Trophoblast cell (in vitro differentiated cells and primary cell): ENCODE measurements around the gene GABRR2.

Experiments
- DNase-seq, 2 donors: peaks; one replicate each; pipeline ENCODE4 v3.0.0-alpha.2; 2016
- H2AFZ ChIP-seq: 2 replicates; pipeline ENCODE4 v1.6.1; 2013; ENCODE audit warnings: low read length, moderate library complexity, mild to moderate bottlenecking; ENCODE audit not compliant: insufficient read depth, poor library complexity
- H2AK5ac ChIP-seq: 2 replicates; pipeline ENCODE4 v1.6.1; 2013; ENCODE audit warnings: mild to moderate bottlenecking, low read length
- H2BK120ac ChIP-seq: 2 replicates; pipeline ENCODE4 v1.6.1; 2013; ENCODE audit warnings: low read length, mild to moderate bottlenecking, moderate library complexity; ENCODE audit not compliant: insufficient read depth, poor library complexity
- H2BK12ac ChIP-seq: 2 replicates; pipeline ENCODE4 v1.6.1; 2013; ENCODE audit warnings: mild to moderate bottlenecking, low read length, moderate library complexity
- H2BK5ac ChIP-seq: 2 replicates; pipeline ENCODE4 v1.6.1; 2013; ENCODE audit warnings: low read length, low read depth, moderate library complexity, mild to moderate bottlenecking; ENCODE audit not compliant: poor library complexity
- H3K14ac ChIP-seq: 2 replicates; pipeline ENCODE4 v1.6.1; 2013; ENCODE audit warnings: mild to moderate bottlenecking, low read length
- H3K18ac ChIP-seq: 2 replicates; pipeline ENCODE4 v1.6.1; 2013; ENCODE audit warnings: mild to moderate bottlenecking, low read length
- H3K23ac ChIP-seq: 2 replicates; pipeline ENCODE4 v1.6.1; 2013; ENCODE audit warnings: low read length
- H3K27ac ChIP-seq: 2 replicates; pipeline ENCODE4 v1.5.1; 2013; ENCODE audit warnings: low read depth, mild to moderate bottlenecking, inconsistent platforms, low read length, moderate library complexity
- H3K27me3 ChIP-seq: 2 replicates; pipeline ENCODE4 v1.6.1; 2013; ENCODE audit warnings: inconsistent platforms, mild to moderate bottlenecking, low read length, moderate library complexity; ENCODE audit not compliant: insufficient read depth
- H3K36me3 ChIP-seq, 2 experiments: 1 replicate in 1 of 2; 2 replicates in 1 of 2; pipeline ENCODE4 v1.6.1; 2013; ENCODE audit warnings: low read length in 2 of 2, mild to moderate bottlenecking in 2 of 2, moderate library complexity in 1 of 2; ENCODE audit not compliant: insufficient read depth in 2 of 2, control insufficient read depth in 1 of 2
- H3K4ac ChIP-seq: 2 replicates; pipeline ENCODE4 v1.6.1; 2013; ENCODE audit warnings: low read depth, mild to moderate bottlenecking, low read length, moderate library complexity
- H3K4me1 ChIP-seq, 2 experiments: 1 replicate in 1 of 2; 2 replicates in 1 of 2; pipeline ENCODE4 v1.6.1; 2013; ENCODE audit warnings: low read length in 2 of 2, mild to moderate bottlenecking in 2 of 2, moderate library complexity in 1 of 2; ENCODE audit not compliant: insufficient read depth in 2 of 2, control insufficient read depth in 1 of 2
- H3K4me2 ChIP-seq: 2 replicates; pipeline ENCODE4 v1.6.1; 2013; ENCODE audit warnings: inconsistent platforms, mild to moderate bottlenecking, low read length, moderate library complexity
- H3K4me3 ChIP-seq: 2 replicates; pipeline ENCODE4 v1.5.1; 2013; ENCODE audit warnings: mild to moderate bottlenecking, low read depth, low read length, inconsistent platforms
- H3K79me1 ChIP-seq: one replicate; pipeline ENCODE4 v1.6.1; 2013; ENCODE audit warnings: low read length
- H3K79me2 ChIP-seq: 2 replicates; pipeline ENCODE4 v1.6.1; 2013; ENCODE audit warnings: low read length, mild to moderate bottlenecking; ENCODE audit not compliant: control insufficient read depth, insufficient read depth, poor library complexity
- H3K9ac ChIP-seq: 2 replicates; pipeline ENCODE4 v1.6.1; 2013; ENCODE audit warnings: mild to moderate bottlenecking, low read length
- H3K9me3 ChIP-seq: 2 replicates; pipeline ENCODE4 v1.6.1; 2013; ENCODE audit warnings: low read depth, mild to moderate bottlenecking, control low read depth, inconsistent platforms, low read length; ENCODE audit not compliant: insufficient read depth
- H4K12ac ChIP-seq: 2 replicates; pipeline ENCODE4 v1.6.1; 2013; ENCODE audit warnings: low read depth, mild to moderate bottlenecking, low read length, moderate library complexity
- H4K8ac ChIP-seq: 2 replicates; pipeline ENCODE4 v1.6.1; 2013; ENCODE audit warnings: low read depth, mild to moderate bottlenecking, low read length, moderate library complexity
- H4K91ac ChIP-seq: one replicate; pipeline ENCODE4 v1.6.1; 2013; ENCODE audit warnings: low read depth, mild to moderate bottlenecking, low read length, moderate library complexity
- WGBS: extraction: QIAGEN DNeasy Blood & Tissue Kit; methylation state at CpG from one replicate; pipeline ENCODE4 v1.1.7; 2013; ENCODE audit warnings: missing lambda C conversion rate; ENCODE audit not compliant: insufficient read length, insufficient coverage; ENCODE audit errors: extremely low coverage; 5-methylcytosine and 5-hydroxymethylcytosine counted together

Gene GABRR2

DNA sequence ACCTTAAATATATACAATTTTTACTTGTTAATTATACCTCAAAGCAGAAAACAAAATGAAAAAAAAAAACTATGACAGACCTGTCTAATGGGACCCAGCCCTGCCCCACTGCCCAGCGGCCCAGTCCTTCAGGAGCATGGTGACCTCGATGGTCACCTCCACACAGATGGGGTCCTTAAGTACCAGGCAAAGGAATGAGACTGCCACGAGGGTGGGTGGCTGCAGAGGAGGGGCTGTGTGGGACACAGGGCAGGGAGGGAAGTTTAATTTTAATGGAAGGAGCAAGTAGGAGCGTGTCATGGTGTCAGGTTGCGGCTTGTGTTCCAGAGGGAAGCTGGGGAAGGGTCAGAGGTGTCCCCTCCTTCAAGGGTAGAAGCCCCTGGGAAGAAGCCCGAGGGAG lies 28.6 kb downstream of the GABRR2 start:
- Histone ChIP-seq H3K14ac (no peak overlapping the region), H3K4me3 (no peak overlapping the region), H2BK120ac (no peak overlapping the region), H3K18ac (no peak overlapping the region), H3K9ac (no peak overlapping the region), H3K4me2 (no peak overlapping the region), H4K91ac (no peak overlapping the region), H4K12ac (no peak overlapping the region), H2BK5ac (no peak overlapping the region), H2BK12ac (no peak overlapping the region), H3K79me2 (no peaks in the 10 kb centered on the region), H3K79me1 (no peaks in the 10 kb centered on the region), H2AK5ac (no peak overlapping the region), H3K9me3 (no peaks in the 10 kb centered on the region), H3K4me1 (no peaks in the 10 kb centered on the region), H3K4ac (no peak overlapping the region), H3K27me3 (no peaks in the 10 kb centered on the region), H2AFZ (no peak overlapping the region), H3K36me3 (no peaks in the 10 kb centered on the region), H3K23ac (no peak overlapping the region), H3K27ac (no peak overlapping the region), H4K8ac (no peak overlapping the region)
- DNase-seq = no peak
- WGBS = no CpG with 5 or more reads among the region's 6 CpGs

DNA sequence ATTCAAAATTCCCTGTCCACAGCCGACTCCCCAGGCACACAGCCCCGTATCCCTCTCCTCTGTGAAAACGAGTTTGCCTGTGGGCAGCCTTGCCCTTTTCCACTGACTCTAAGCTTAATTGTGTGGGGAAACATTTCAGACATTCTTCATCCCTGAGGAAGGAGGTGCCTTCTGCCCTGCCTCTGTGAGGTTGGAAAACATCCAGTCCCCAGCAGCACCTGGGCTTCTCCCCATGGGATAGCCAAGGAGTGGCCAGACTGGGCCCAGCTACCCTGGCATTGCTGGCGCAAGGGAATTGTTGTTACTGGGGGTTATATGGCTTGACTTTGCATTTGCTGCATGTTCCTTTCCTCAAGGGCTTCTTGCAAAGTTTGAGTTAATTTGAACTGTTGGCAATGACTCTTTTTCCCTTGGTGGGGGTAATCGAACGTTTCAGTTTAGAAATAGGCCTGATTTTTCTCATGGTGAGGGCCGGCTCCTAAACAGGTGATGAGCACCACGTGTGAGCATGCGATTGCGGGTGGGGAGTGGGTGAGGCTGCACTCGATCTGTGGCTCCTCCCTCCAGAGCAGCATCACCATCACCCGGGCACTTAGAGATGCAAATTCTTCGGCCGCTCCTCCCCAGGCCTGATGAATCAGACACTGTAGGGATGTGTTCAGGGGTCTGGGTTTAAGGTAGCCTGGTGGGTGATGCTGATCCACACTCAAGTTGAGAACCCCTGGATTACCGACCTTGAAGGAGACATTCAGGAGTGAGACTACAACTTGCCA lies 29.9 kb downstream of the GABRR2 start:
- H3K23ac ChIP-seq = no peak overlapping the region
- no peak overlapping the region for H3K4me2 ChIP-seq
- H3K4ac ChIP-seq = no peak overlapping the region
- H4K12ac ChIP-seq = no peak overlapping the region
- H4K91ac ChIP-seq = no peak overlapping the region
- no peak overlapping the region for H3K14ac ChIP-seq
- no peak overlapping the region for H2AFZ ChIP-seq
- no peaks in the 10 kb centered on the region for H3K79me2 ChIP-seq
- no peak overlapping the region for H2AK5ac ChIP-seq
- H3K27me3 ChIP-seq = no peaks in the 10 kb centered on the region
- no peak overlapping the region for H2BK12ac ChIP-seq
- WGBS = no CpG with 5 or more reads among the region's 15 CpGs
- no peaks in the 10 kb centered on the region for H3K79me1 ChIP-seq
- no peak overlapping the region for H3K4me3 ChIP-seq
- no peak overlapping the region for H2BK5ac ChIP-seq
- H3K9me3 ChIP-seq = peaks cover 1% of the 10 kb centered on the region
- no peaks in the 10 kb centered on the region for H3K36me3 ChIP-seq
- no peak overlapping the region for H3K18ac ChIP-seq
- H4K8ac ChIP-seq = no peak overlapping the region
- no peak overlapping the region for H3K27ac ChIP-seq
- no peak overlapping the region for H2BK120ac ChIP-seq
- no peaks in the 10 kb centered on the region for H3K4me1 ChIP-seq
- no peak for DNase-seq
- H3K9ac ChIP-seq = no peak overlapping the region

- Histone ChIP-seq H2BK5ac (no peak overlapping the region), H3K4me1 (no peaks in the 10 kb centered on the region), H3K79me1 (no peaks in the 10 kb centered on the region), H4K8ac (no peak overlapping the region), H2BK12ac (no peak overlapping the region), H3K9ac (no peak overlapping the region), H3K79me2 (no peaks in the 10 kb centered on the region), H4K12ac (no peak overlapping the region), H3K27ac (no peak overlapping the region), H3K27me3 (no peaks in the 10 kb centered on the region), H3K4ac (no peak overlapping the region), H3K23ac (no peak overlapping the region), H2BK120ac (no peak overlapping the region), H3K9me3 (peaks cover 1% of the 10 kb centered on the region), H3K14ac (no peak overlapping the region), H3K4me3 (no peak overlapping the region), H3K36me3 (no peaks in the 10 kb centered on the region), H3K4me2 (no peak overlapping the region), H2AK5ac (no peak overlapping the region), H4K91ac (no peak overlapping the region), H2AFZ (no peak overlapping the region), H3K18ac (no peak overlapping the region)
- WGBS = no CpG with 5 or more reads among the region's 3 CpGs
- DNase-seq = no peak
These were observed 31.0 kb downstream of the GABRR2 start for GRCh38 chr6:89284081-89284480.

DNA sequence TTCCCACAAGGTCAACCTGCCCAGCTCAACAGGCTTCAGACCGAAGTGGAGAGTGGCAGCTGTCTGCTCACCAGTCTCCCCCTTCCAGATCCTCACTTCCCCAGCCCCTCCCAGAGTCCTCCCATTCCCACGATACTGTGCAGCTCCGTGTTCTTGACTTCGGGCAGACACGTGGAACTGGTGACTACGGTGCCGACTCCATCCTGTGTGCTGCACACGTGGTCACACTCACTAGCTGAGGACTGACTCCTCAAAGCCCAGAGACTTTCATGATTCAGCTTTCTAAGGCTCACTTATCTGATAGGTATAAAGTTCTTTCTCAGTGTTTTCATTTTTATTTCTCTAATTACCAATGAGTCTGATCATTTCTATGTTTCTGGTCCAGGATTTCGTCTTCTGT lies 32.4 kb downstream of the GABRR2 start:
- Histone ChIP-seq H3K18ac (no peak overlapping the region), H2BK12ac (no peak overlapping the region), H3K4ac (no peak overlapping the region), H3K23ac (no peak overlapping the region), H2AK5ac (no peak overlapping the region), H3K27ac (no peak overlapping the region), H3K36me3 (no peaks in the 10 kb centered on the region), H3K27me3 (no peaks in the 10 kb centered on the region), H3K9ac (no peak overlapping the region), H3K4me2 (no peak overlapping the region), H3K79me1 (no peaks in the 10 kb centered on the region), H3K4me1 (no peaks in the 10 kb centered on the region), H4K91ac (no peak overlapping the region), H4K8ac (no peak overlapping the region), H2BK120ac (no peak overlapping the region), H4K12ac (no peak overlapping the region), H2AFZ (no peak overlapping the region), H3K9me3 (peaks cover 1% of the 10 kb centered on the region), H2BK5ac (no peak overlapping the region), H3K14ac (no peak overlapping the region), H3K4me3 (no peak overlapping the region), H3K79me2 (no peaks in the 10 kb centered on the region)
- DNase-seq = no peak
- no CpG with 5 or more reads among the region's 9 CpGs for WGBS
